Erythroblast (primary cell): Measurements from ENCODE around the gene TRPM5.

Experiments
- GATA1 ChIP-seq: IDR thresholded peaks from 2 replicates; pipeline ENCODE4 v1.6.1; 2011; ENCODE audit warnings: low read depth, mild to moderate bottlenecking, control low read depth, low read length, moderate library complexity
- POLR2A ChIP-seq: IDR thresholded peaks from 2 replicates; pipeline ENCODE4 v1.6.1; 2011; ENCODE audit warnings: mild to moderate bottlenecking, low read length

GRCh38 chr11:2443406-2443805 is 908 bp downstream of the TRPM5 start:
- TF ChIP-seq POLR2A (no peak), GATA1 (no peak)
